ENCODE data around the gene TMEM191C. TPM values are rescaled to one million over a fixed set of nuclear protein-coding genes. Genes with fewer than 3 reads are reported as not detected.
"Not testable (repeated sequence)": the region's sequence is repeated elsewhere in the genome, so short reads cannot be mapped to it uniquely, and the experiment has no call there.

Gene TMEM191C
- total and polyA plus RNA-seq, 2 of the 8 experiments (the other 6 are each of a cell fraction or from before 2014, with no cell fraction given) = 0.74 to 2.6 TPM

DNA sequence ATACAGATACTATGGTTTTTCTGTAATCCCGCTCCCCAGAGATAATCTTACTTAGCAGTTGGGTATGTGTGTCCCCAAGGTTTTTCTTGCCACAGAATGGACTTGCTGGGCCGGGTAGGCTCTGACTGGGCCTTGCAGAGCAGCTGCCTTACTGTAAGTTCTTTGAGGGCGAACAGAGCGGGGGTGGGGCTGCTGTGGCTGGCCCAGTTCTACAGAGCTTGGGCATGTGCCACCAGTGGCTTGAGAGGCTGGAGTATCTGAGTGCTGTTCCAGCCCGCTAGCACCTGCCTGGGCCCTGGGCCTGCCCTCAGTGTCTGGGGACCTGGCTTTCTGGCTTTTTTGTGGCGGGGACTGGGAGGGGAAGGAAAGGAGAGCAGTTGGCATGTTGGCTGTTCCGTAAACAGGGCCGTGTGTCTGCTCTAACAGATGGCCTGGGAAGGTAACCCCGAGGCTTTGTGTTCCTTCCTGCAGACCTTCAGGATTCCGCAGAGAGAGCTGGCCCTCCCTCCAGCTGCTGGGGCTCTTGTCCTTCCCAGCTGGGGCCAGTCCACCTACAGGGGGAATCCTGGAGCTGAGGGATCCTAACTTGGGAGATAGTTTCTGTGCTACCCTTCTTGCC is 27.1 kb upstream of the TMEM191C start:
- H2BK12ac ChIP-seq (ENCODE audit: low read depth, low read length); H2BK20ac ChIP-seq (ENCODE audit: low read length); H3K4me3 ChIP-seq (ENCODE audit: extremely low read depth in 1 of 4, insufficient read depth in 2 of 4, low read depth in 3 of 4, low read length in 4 of 4); H3K9ac ChIP-seq (replicated peaks in 1 of 4; ENCODE audit: extremely low read depth in 1 of 4, low read depth in 3 of 4, low read length in 3 of 4); DNase-seq (ENCODE audit: low read depth in 1 of 2, low spot score in 2 of 2); H4K91ac ChIP-seq (replicated peaks; ENCODE audit: insufficient read length, low read length); POLR2A ChIA-PET (ENCODE audit: partially characterized antibody); H3K27ac ChIP-seq (ENCODE audit: low read depth, low read length); H3K56ac ChIP-seq (replicated peaks; ENCODE audit: insufficient read length, low read depth, low read length); H3K18ac ChIP-seq (ENCODE audit: extremely low read depth, low read length); H3K4ac ChIP-seq (replicated peaks; ENCODE audit: insufficient read length, low read depth, low read length); H2BK15ac ChIP-seq (ENCODE audit: low read length); H3K79me2 ChIP-seq (ENCODE audit: control insufficient read depth in 1 of 2, insufficient read depth in 2 of 2, low read length in 2 of 2); FAIRE-seq; H3K79me1 ChIP-seq (ENCODE audit: low read depth, low read length); H2AK5ac ChIP-seq (ENCODE audit: low read depth, low read length); H4K5ac ChIP-seq (ENCODE audit: insufficient read length, low read depth, low read length); H3K23ac ChIP-seq (ENCODE audit: insufficient read length); H3K27me3 ChIP-seq (replicated peaks in 1 of 4; ENCODE audit: control insufficient read depth in 3 of 4, extremely low read depth in 1 of 4, insufficient read depth in 3 of 4, low read length in 3 of 4); H3K23me2 ChIP-seq (ENCODE audit: low read depth, low read length); H4K20me1 ChIP-seq (replicated peaks in 1 of 2; ENCODE audit: control insufficient read depth in 1 of 2, insufficient read depth in 2 of 2, low read length in 2 of 2); CTCF ChIA-PET (ENCODE audit: partially characterized antibody); H3K36me3 ChIP-seq (ENCODE audit: control insufficient read depth in 2 of 4, insufficient read depth in 4 of 4, low read length in 3 of 4); H2BK120ac ChIP-seq (replicated peaks; ENCODE audit: low read depth, low read length); H3K4me2 ChIP-seq (ENCODE audit: insufficient read depth in 1 of 2, low read depth in 2 of 2, low read length in 2 of 2); H2BK5ac ChIP-seq (ENCODE audit: low read depth, low read length); H2AFZ ChIP-seq (ENCODE audit: low read length); H3K14ac ChIP-seq (ENCODE audit: insufficient read length); H4K8ac ChIP-seq (ENCODE audit: extremely low read depth, insufficient read depth, low read length); H3K9me3 ChIP-seq (ENCODE audit: insufficient read depth in 2 of 2, low read depth in 1 of 2, low read length in 1 of 2): not testable (repeated sequence)
- peaks cover 3 to 13% (median 7%) of the 10 kb centered on the region in 4 experiments for H3K4me1 ChIP-seq (replicated peaks in 1 of 4; ENCODE audit: control insufficient read depth in 3 of 4, insufficient read depth in 4 of 4, low read length in 3 of 4)
- no CpG with 5 or more reads among the region's 10 CpGs for WGBS, 2 experiments (ENCODE audit: extremely low coverage in 1 of 2, insufficient coverage in 1 of 2, insufficient read length in 1 of 2, insufficient replicate concordance in 2 of 2, low coverage in 1 of 2, low lambda C conversion rate in 2 of 2, missing lambda C conversion rate in 1 of 2)

GRCh38 chr22:21440676-21441075 is 26.5 kb upstream of the TMEM191C start:
- H2BK120ac ChIP-seq (replicated peaks; ENCODE audit: low read depth, low read length); H4K8ac ChIP-seq (ENCODE audit: extremely low read depth, insufficient read depth, low read length); FAIRE-seq; H3K4me3 ChIP-seq (ENCODE audit: extremely low read depth in 1 of 4, insufficient read depth in 2 of 4, low read depth in 3 of 4, low read length in 4 of 4); H2BK15ac ChIP-seq (ENCODE audit: low read length); H3K23ac ChIP-seq (ENCODE audit: insufficient read length); H3K27ac ChIP-seq (ENCODE audit: low read depth, low read length); H3K9ac ChIP-seq (replicated peaks in 1 of 4; ENCODE audit: extremely low read depth in 1 of 4, low read depth in 3 of 4, low read length in 3 of 4); H3K4me2 ChIP-seq (ENCODE audit: insufficient read depth in 1 of 2, low read depth in 2 of 2, low read length in 2 of 2); H2BK5ac ChIP-seq (ENCODE audit: low read depth, low read length); POLR2A ChIA-PET (ENCODE audit: partially characterized antibody); H3K56ac ChIP-seq (replicated peaks; ENCODE audit: insufficient read length, low read depth, low read length); H3K18ac ChIP-seq (ENCODE audit: extremely low read depth, low read length); H3K23me2 ChIP-seq (ENCODE audit: low read depth, low read length); H3K4ac ChIP-seq (replicated peaks; ENCODE audit: insufficient read length, low read depth, low read length); H3K79me2 ChIP-seq (ENCODE audit: control insufficient read depth in 1 of 2, insufficient read depth in 2 of 2, low read length in 2 of 2); CTCF ChIA-PET (ENCODE audit: partially characterized antibody); DNase-seq (ENCODE audit: low read depth in 1 of 2, low spot score in 2 of 2); H4K91ac ChIP-seq (replicated peaks; ENCODE audit: insufficient read length, low read length); H4K5ac ChIP-seq (ENCODE audit: insufficient read length, low read depth, low read length); H3K14ac ChIP-seq (ENCODE audit: insufficient read length); H3K9me3 ChIP-seq (ENCODE audit: insufficient read depth in 2 of 2, low read depth in 1 of 2, low read length in 1 of 2); H2AK5ac ChIP-seq (ENCODE audit: low read depth, low read length); H2AFZ ChIP-seq (ENCODE audit: low read length); H3K79me1 ChIP-seq (ENCODE audit: low read depth, low read length); H2BK20ac ChIP-seq (ENCODE audit: low read length); H3K27me3 ChIP-seq (replicated peaks in 1 of 4; ENCODE audit: control insufficient read depth in 3 of 4, extremely low read depth in 1 of 4, insufficient read depth in 3 of 4, low read length in 3 of 4); H2BK12ac ChIP-seq (ENCODE audit: low read depth, low read length); H4K20me1 ChIP-seq (replicated peaks in 1 of 2; ENCODE audit: control insufficient read depth in 1 of 2, insufficient read depth in 2 of 2, low read length in 2 of 2): not testable (repeated sequence)
- WGBS, 2 experiments (ENCODE audit: extremely low coverage in 1 of 2, insufficient coverage in 1 of 2, insufficient read length in 1 of 2, insufficient replicate concordance in 2 of 2, low coverage in 1 of 2, low lambda C conversion rate in 2 of 2, missing lambda C conversion rate in 1 of 2) = no CpG with 5 or more reads among the region's 16 CpGs
- peaks cover 3 to 13% (median 7%) of the 10 kb centered on the region in 4 experiments for H3K4me1 ChIP-seq (replicated peaks in 1 of 4; ENCODE audit: control insufficient read depth in 3 of 4, insufficient read depth in 4 of 4, low read length in 3 of 4)
- H3K36me3 ChIP-seq (ENCODE audit: control insufficient read depth in 2 of 4, insufficient read depth in 4 of 4, low read length in 3 of 4) = peaks cover 0 to 10% (median 0%) of the 10 kb centered on the region in 4 experiments; a peak in 3 of 8 replicates
